CD4-positive, alpha-beta T cell treated with Interleukin-17A for 4 hours (primary cell): ENCODE measurements around the gene CLEC2D.
"Not testable (repeated sequence)": the region's sequence is repeated elsewhere in the genome, so short reads cannot be mapped to it uniquely, and the experiment has no call there.

ENCODE experiments used
- DNase-seq: peaks from one replicate; pipeline ENCODE4 v3.0.0-alpha.2; 2020; ENCODE audit warnings: mixed read lengths

Gene CLEC2D

GRCh38 chr12:9701380-9702154, 32.1 kb downstream of the CLEC2D start:
- peak; percentile 41 for DNase-seq

DNA sequence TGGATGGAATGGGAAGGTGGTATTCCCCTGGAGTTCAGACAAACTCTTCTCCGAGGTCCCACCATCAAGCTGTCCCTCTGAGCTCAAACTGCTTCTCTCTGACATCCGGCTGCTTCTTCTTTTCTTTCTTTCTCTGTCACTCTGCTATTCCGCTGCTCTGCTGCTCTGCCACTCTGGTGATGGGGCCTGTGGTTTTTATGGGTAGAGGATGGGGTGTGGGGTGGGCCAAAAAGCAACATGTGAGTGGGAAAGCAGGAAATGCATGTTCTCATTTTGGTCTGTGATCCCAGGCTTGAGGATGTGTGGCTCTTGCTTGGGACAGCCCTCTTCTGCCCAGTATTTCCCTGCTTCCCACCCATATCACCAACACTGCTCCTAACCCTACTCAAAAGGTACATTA, 32.7 kb downstream of the CLEC2D start:
- peak; percentile 71 for DNase-seq

DNA sequence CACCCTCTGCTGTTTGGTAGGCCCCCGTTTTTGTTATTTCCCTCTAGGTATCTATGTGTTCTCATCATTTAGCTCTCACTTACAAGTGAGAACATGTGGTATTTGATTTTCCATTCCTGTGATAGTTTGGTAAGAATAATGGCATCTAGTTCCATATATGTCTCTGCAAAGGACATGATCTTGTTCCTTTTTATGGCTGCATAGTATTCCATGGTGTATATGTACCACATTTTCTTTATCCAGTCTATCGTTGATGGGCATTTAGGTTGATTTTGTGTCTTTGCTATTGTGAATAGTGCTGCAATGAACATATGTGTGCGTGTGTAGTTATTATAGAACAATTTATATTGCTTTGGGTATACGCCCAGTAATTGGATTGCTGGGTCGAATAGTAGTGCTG, 35.0 kb downstream of the CLEC2D start:
- not testable (repeated sequence) for DNase-seq

GRCh38 chr12:9706086-9706685, 36.7 kb downstream of the CLEC2D start:
- DNase-seq: no peak

GRCh38 chr12:9707356-9707755, 37.8 kb downstream of the CLEC2D start:
- peak; percentile 34 for DNase-seq

- peak; percentile 79 for DNase-seq
Measured at GRCh38 chr12:9707864-9708808, 38.6 kb downstream of the CLEC2D start.

- DNase-seq: no peak
Measured at GRCh38 chr12:9708853-9709252, 39.3 kb downstream of the CLEC2D start.

GRCh38 chr12:9710584-9711375, 41.3 kb downstream of the CLEC2D start:
- DNase-seq: no peak

DNA sequence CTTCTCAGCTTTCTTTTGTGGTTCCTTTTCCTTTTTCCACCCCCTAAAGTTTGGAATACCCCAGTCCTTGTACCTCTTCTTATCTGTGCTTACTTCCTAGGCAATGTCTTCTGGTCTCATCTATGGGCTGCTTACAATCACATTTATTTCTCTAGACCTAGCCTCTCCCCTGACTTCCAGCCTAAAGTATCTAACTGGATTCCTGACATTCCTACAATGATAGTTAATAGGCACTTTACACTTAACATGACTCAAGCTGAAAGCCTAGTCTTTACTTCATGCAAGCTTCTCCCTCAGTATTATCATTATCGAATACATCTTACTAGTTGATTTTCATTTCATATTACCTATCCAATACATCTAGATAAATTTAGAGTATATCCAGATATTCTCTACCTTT, 42.2 kb downstream of the CLEC2D start:
- DNase-seq: no peak

DNA sequence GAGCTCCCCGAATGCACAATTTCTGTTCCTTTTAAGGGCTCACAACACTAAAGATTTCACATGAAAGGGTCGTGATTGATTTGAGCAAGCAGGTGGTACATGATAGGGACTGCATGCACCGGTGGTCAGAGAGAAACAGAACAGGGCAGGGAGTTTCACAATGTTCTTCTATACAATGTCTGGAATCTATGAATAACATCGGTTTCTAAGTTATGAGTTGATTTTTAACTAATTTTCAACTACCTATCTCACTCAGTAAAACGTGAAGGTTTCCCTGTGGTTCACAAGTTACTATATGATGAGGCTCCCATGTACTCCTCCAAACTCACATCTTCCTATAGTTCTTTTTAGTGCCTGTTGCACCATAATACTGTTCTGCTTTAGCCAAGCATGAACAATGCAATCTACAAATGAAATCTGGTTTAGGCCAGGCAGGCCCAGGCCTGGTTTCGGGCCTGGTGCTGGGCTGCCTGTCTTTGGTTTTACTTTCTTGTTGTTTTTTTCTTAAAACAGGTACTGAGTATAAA, 43.6 kb downstream of the CLEC2D start:
- DNase-seq: not testable (repeated sequence)

DNA sequence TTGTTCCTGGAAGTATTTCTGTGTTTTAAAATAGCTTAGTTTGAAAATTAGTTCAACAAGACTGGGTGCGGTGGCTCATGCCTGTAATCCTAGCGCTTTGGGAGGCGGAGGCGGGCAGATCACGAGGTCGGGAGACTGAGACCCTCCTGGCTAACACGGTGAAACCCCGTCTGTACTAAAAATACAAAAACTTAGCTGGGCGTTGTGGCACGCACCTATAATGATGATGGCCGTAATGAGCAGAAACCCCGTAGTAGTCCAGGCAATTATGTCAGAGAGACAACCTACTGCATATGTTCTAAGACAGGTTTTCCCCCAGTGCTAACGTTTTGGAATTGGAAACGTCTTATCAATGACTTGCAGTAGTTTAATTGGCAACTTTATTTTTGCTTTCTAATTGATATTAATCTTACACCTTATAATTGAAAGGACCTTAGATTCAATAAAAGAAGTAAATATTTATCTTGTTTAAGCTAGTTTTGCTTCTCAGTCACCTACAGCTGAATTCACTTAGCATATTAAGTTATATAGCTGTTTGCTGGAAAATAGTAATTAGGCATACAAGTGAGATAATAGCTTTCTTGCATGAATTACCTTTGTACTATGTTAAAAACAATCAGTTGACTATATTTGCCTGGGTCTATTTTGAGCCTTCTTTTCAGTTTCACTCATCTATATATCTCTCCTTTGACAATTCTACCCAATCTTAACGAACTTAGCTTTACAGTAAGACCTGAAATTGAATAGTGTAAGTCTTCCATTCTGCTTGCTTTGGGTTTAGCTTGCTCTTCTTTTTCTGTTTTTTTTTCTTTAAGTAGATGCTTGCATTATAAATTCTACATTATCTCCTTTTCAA, 47.8 kb downstream of the CLEC2D start:
- no peak for DNase-seq

- DNase-seq: no peak
Measured at GRCh38 chr12:9718968-9719367, 49.5 kb downstream of the CLEC2D start.

GRCh38 chr12:9719790-9720189, 50.3 kb downstream of the CLEC2D start:
- no peak for DNase-seq

GRCh38 chr12:9721394-9722092, 52.0 kb downstream of the CLEC2D start:
- no peak for DNase-seq

DNA sequence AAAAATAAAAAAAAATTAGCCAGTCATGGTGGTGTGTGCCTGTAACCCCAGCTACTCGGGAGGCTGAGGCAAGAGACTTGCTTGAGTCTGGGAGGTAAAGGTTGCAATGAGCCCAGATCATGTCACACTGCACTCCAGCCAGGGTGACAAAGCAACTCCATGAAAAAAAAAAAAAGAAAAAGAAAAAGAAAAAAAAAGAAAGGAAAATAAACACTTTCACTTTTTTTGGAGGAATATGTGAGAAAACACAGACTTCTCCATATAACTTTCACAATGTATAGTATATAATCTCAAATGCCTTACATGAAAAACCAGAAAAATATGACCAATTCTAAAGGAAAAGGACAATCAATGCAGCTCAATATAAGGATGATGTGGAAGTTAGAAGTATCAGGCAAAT, 54.5 kb downstream of the CLEC2D start:
- no peak for DNase-seq

- DNase-seq: no peak
Measured at GRCh38 chr12:9725213-9725870, 55.8 kb downstream of the CLEC2D start.

- no peak for DNase-seq
Measured at GRCh38 chr12:9727813-9728212, 58.3 kb downstream of the CLEC2D start.

GRCh38 chr12:9729082-9729481, 59.6 kb downstream of the CLEC2D start:
- no peak for DNase-seq

DNA sequence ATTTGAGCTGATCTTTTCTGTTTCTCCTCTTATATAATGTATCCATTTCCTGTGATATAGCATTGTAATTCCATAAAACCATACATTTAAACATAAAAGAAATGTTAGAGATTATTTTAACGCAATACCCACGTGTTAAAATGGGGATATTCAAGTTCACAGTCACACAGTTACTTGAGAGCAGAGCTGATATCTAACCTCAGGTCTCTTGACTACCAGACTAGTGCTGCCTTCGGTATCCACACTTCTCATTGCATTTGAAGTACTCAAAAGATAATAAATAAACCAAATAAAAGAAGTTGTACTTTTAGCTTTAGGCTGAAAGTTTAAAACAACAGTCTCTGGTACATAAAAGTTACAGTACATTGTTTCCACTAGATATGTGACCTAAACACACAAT, 60.5 kb downstream of the CLEC2D start:
- no peak for DNase-seq

DNA sequence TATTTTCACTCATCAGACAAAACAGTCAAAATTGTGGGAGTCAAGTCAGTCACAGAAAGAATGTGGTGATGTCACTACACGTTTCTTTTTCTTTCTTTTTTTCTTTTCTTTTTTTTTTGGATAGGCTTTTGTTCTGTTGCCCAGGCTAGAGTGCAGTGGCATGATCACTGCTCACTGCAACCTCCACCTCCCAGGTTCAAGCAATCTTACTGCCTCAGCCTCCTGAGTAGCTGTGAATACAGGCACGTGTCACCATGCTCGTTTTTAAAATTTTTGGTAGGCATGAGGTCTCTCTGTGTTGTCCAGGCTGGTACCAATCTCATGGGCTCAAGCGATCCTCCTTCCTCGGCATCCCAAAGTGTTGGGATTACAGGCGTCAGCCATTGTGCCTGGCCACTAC, 61.1 kb downstream of the CLEC2D start:
- DNase-seq: no peak
